Measurements from ENCODE around the gene HLA-DRA.

Gene HLA-DRA

GRCh38 chr6:32483968-32484613 lies 44.4 kb downstream of the HLA-DRA start:
- DNase-seq: no peak

GRCh38 chr6:32484614-32484998 lies 44.9 kb downstream of the HLA-DRA start:
- DNase-seq: no peak

GRCh38 chr6:32488083-32488482 lies 48.4 kb downstream of the HLA-DRA start:
- no peak for DNase-seq

- DNase-seq: no peak
Measured at GRCh38 chr6:32491700-32492099, 52.0 kb downstream of the HLA-DRA start.

GRCh38 chr6:32492351-32492750 lies 52.7 kb downstream of the HLA-DRA start:
- no peak for DNase-seq

All from inflammatory macrophage (primary cell).